IgD-negative memory B cell (primary cell): Measurements from ENCODE around the gene COMMD4. TPM values are rescaled to one million over a fixed set of nuclear protein-coding genes. Genes with fewer than 3 reads are reported as not detected.
"Not testable (repeated sequence)": the region's sequence is repeated elsewhere in the genome, so short reads cannot be mapped to it uniquely, and the experiment has no call there.

ENCODE experiments used
- H3K27ac Mint-ChIP-seq, 3 donors: one replicate each; pipeline ENCODE4 v1.8.0; 2020 to 2022; ENCODE audit warnings: mild to moderate bottlenecking in 3 of 3, mixed read lengths in 3 of 3, moderate library complexity in 1 of 3
- H3K27me3 Mint-ChIP-seq: one replicate; pipeline ENCODE4 v1.8.0; 2021; ENCODE audit warnings: mixed read lengths
- H3K36me3 Mint-ChIP-seq: one replicate; pipeline ENCODE4 v1.8.0; 2020; ENCODE audit warnings: mild to moderate bottlenecking, mixed read lengths
- H3K4me1 Mint-ChIP-seq, 3 donors: one replicate each; pipeline ENCODE4 v1.8.0; 2020 to 2022; ENCODE audit warnings: mixed read lengths in 3 of 3, mild to moderate bottlenecking in 1 of 3
- H3K4me3 Mint-ChIP-seq, 4 donors: one replicate each; pipeline ENCODE4 v1.8.0; 2020 to 2022; ENCODE audit warnings: mild to moderate bottlenecking in 4 of 4, mixed read lengths in 4 of 4, moderate library complexity in 3 of 4
- H3K9me3 Mint-ChIP-seq, 3 donors: one replicate each; pipeline ENCODE4 v1.8.0; 2020 to 2021; ENCODE audit warnings: mixed read lengths in 3 of 3, mild to moderate bottlenecking in 1 of 3
- polyA plus RNA-seq: library from polyadenylated mRNA; unstranded; fragments of 300-500 nt; fragmentation: Illumina TruSeq; gene quantifications from one replicate; pipeline ENCODE4 v1.2.3, GENCODE V29; 2021

COMMD4 gene
- polyA plus RNA-seq, 1 donor from 2014 or later: 36.2 TPM

DNA sequence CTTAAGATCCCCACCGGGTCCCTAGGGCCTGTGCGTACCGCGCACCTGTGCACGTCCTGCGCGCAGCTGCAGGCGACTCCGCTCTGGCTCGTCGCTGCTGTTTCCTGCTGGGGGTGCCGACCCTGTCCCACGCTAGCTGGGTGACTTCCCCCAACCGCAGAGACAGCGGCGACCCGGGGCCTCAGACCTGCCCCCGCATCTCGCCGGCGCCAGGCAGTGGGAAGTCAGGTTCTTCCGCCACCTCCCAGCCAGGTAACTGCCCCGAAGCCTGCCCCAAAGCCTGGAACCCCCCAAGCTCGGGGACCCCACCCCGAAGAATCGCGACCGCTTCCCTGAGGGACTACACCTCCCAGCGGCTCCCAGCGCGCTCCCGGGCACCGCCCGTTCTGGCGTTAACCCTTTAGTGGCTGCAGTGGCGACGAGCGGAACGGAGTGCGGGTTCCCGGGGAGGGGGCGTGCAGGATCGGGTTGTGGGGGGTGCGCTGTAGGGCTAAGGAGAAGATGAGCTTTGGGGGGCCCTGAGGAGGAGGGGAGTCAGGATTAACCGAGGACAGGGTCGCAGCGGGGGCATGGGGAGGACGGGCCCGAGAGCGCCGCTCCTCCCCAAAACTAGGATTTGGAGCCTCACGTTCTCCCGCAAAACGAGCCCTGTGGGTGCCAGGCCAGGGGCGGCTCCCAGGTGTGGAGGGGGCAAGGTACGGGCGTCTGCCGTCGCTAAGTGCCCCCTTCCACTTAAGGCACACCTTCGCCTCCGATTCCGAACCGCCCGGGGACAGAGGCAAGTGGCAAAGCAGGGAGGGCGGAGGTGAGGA, 11.6 kb downstream of the COMMD4 start:
- H3K9me3 Mint-ChIP-seq: peaks cover 0 to 10% (median 0%) of the 10 kb centered on the region in 3 donors
- peaks cover 17 to 25% (median 20%) of the 10 kb centered on the region in 3 donors for H3K4me1 Mint-ChIP-seq

DNA sequence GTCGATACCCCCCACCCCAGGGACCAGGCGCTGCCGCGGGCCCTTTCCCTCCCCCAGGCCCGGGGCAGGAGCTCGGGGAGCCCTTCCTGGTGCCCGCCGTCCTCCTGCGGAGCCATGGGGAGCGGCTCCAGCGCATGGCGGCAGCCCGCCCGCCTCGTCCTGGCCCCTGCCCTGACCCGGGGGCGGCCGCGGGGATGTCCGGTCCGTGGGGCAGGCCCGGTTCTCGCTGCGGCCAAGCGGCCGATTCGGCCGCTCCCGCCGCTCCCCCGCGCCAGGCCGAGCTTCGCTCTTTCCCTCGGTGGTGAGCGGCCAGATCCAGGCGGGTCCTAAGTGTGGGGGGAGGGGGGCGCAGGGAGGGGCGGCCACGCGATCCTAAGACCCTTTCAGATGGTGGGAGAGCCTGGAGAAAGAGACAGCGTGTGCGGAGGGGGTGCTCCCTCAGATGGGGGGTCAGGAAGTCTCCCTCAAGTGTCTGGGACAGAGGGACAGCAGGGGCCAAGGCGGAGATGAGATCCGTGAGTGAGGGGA, 12.2 kb downstream of the COMMD4 start:
- H3K4me1 Mint-ChIP-seq: peaks cover 17 to 25% (median 22%) of the 10 kb centered on the region in 3 donors
- H3K36me3 Mint-ChIP-seq: peaks cover 4% of the 10 kb centered on the region
- peak overlapping the region; percentile 98 to 99 (median 98) for H3K27ac Mint-ChIP-seq
- H3K9me3 Mint-ChIP-seq: peaks cover 0 to 10% (median 0%) of the 10 kb centered on the region in 3 donors
- peak overlapping the region; percentile 81 to 94 (median 88) for H3K4me3 Mint-ChIP-seq
- H3K27me3 Mint-ChIP-seq: no peaks in the 10 kb centered on the region

More for the DNA sequence above, 11.6 kb downstream of the COMMD4 start:
- Mint-ChIP-seq H3K4me3 (peak overlapping the region; percentile 87 to 94 (median 90)), H3K36me3 (peaks cover 4% of the 10 kb centered on the region), H3K27me3 (no peaks in the 10 kb centered on the region), H3K27ac (peak overlapping the region; percentile 98 to 99 (median 98))

DNA sequence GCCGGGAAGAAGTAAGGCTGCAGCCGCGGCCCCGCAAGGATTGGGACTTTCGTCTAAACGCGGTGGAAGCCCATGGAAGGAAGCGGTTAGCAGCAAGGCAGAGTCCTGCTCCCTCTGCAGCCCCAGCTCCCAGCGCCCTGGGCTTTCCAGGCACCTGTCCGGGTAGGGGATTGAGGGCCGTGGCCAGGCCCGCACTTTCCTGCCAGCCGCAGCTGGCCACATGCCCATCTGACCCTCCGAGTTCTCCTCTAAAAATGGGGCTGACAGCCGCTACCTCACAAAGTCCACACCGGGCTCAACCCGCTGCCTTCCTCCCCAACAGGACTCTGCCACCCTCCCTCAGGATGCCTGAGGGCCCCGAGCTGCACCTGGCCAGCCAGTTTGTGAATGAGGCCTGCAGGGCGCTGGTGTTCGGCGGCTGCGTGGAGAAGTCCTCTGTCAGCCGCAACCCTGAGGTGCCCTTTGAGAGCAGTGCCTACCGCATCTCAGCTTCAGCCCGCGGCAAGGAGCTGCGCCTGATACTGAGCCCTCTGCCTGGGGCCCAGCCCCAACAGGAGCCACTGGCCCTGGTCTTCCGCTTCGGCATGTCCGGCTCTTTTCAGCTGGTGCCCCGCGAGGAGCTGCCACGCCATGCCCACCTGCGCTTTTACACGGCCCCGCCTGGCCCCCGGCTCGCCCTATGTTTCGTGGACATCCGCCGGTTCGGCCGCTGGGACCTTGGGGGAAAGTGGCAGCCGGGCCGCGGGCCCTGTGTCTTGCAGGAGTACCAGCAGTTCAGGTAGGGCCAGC, 12.9 kb downstream of the COMMD4 start:
- H3K36me3 Mint-ChIP-seq: peaks cover 4% of the 10 kb centered on the region
- peak overlapping the region; percentile 72 to 88 (median 82) for H3K4me3 Mint-ChIP-seq
- H3K27ac Mint-ChIP-seq: peak overlapping the region; percentile 97 to 99 (median 97)
- H3K27me3 Mint-ChIP-seq: no peaks in the 10 kb centered on the region
- peaks cover 0 to 10% (median 0%) of the 10 kb centered on the region in 3 donors for H3K9me3 Mint-ChIP-seq
- H3K4me1 Mint-ChIP-seq: peaks cover 17 to 25% (median 22%) of the 10 kb centered on the region in 3 donors

DNA sequence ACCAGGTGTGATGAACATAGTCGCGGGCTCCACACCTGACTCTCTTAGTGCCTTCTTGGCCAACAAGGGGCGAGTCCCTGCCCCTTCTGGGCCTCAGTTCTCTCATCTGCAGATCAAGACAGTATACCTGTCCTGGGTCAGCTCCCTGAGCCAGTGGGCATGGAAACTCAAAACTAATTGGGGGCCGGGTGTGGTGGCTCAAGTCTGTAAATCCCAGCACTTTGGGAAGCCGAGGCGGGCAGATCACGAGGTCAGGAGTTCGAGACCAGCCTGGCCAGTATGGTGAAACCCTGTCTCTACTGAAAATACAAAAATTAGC, 13.4 kb downstream of the COMMD4 start:
- Mint-ChIP-seq H3K27ac (peak overlapping the region; percentile 97 to 99 (median 97)), H3K4me1 (peaks cover 17 to 25% (median 22%) of the 10 kb centered on the region in 3 donors), H3K4me3 (peak overlapping the region in 3 of 4 donors; percentile 53 to 81 (median 65))
- H3K36me3 Mint-ChIP-seq, H3K9me3 Mint-ChIP-seq, H3K27me3 Mint-ChIP-seq: not testable (repeated sequence)

DNA sequence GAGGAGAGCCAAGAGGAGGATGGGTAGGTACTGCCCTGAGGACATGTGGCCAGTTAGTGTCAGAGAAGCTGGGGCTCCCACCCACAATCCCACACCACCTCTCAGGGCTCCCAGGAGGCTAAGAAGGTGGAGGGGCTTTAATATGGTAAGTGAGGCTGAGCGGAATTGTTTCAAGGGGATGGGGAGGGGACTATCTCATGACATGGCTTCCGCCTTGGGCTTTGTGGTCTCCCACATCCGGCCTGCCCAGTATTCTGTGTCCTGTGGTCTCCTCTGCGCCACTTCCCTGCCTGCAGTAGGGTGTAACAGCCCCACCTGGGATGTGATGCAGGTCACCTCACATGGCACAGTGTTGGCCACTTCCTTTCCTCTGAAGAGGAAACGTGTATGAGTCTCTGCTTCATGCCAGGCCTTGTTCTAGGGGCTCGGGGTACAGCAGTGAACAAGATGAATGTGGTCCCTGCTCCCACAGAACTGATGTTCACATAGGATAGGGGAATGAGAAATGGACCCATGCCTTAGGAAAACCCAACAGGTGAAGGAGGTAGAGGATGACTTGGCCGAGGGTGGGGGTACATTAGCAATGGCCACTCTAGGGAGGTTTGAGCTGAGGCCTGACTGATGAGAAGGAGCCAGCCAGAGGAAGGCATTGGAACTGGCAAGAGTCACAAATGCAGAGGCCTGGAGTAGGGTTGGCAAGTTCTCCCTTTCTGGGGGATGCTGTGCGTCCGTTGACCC, 14.2 kb downstream of the COMMD4 start:
- Mint-ChIP-seq H3K4me1 (peaks cover 17 to 25% (median 25%) of the 10 kb centered on the region in 3 donors), H3K27ac (peak overlapping the region; percentile 97 to 99 (median 97)), H3K9me3 (peaks cover 0 to 10% (median 0%) of the 10 kb centered on the region in 3 donors), H3K27me3 (no peaks in the 10 kb centered on the region), H3K36me3 (peaks cover 6% of the 10 kb centered on the region), H3K4me3 (peak overlapping the region; percentile 53 to 81 (median 70))

DNA sequence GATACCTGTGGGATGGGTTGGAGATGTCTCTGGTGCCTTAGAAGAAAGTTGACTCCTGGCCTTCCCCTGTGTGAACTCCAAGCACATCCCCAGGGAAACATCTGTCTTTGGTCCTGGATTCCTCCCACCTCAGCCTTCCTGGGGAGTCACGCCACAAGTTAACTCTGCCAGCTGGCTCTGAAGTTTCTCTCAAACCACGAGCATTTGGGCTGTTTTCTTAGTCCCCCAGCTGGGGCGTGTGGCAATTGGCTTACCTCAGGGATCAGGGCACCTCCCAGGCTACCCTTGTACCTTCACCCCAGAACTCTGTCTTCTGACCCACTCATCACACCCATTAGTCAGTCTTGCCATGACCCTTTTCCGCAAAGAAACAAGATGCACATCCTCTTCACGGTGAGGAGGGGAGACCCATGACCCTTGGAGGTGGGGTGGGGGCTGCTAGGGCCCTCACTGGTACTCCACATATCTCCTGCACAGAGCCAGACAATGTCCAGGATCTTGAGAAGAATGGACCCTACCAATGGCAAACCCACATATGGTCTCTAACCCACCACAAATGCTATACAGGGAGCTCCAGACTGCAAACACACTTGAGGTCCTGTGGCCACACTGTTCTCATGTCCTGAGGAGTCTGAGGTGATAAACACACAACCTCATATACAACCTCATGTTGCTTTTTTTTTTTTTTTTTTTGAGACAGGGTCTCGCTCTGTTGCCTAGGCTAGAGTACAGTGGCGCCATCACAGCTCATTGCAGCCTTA, 14.9 kb downstream of the COMMD4 start:
- no peaks in the 10 kb centered on the region for H3K27me3 Mint-ChIP-seq
- peak overlapping the region; percentile 97 to 99 (median 97) for H3K27ac Mint-ChIP-seq
- peaks cover 0 to 10% (median 0%) of the 10 kb centered on the region in 3 donors for H3K9me3 Mint-ChIP-seq
- H3K4me3 Mint-ChIP-seq: peak overlapping the region in 2 of 4 donors; percentile 63 to 70
- peaks cover 7% of the 10 kb centered on the region for H3K36me3 Mint-ChIP-seq
- H3K4me1 Mint-ChIP-seq: peaks cover 17 to 23% (median 22%) of the 10 kb centered on the region in 3 donors

DNA sequence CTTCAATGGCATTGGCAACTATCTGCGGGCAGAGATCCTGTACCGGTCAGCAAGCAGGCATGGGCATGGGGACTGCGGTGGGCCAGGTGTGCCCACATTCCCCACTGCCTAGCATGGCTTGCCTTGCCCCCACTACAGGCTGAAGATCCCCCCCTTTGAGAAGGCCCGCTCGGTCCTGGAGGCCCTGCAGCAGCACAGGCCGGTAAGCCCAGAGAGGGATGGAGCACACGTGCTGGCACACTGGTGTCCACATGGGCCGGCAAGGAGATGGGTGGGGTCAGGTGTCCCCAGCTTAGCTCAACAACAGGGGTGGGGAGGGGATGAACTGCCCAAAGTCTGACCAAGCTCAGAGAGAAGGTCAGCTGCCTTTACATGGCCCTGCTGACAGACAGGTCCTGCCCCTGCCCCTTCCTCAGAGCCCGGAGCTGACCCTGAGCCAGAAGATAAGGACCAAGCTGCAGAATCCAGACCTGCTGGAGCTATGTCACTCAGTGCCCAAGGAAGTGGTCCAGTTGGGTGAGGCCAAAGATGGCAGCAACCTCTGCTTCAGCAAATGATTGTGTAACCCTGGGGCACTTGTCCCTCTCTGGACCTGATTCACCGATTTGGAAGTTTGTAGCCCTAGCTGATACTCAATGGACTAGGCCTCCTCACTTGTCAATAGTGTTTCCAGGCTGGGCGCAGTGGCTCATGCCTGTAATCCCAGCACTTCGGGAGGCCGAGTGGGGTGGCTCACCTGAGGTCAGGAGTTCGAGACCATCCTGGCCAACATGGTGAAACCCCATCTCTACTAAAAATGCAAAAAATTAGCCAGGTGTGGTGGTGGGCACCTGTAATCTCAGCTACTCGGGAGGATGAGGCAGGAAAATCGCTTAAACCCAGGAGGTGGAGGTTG, 16.6 kb downstream of the COMMD4 start:
- Mint-ChIP-seq H3K4me3 (no peak overlapping the region), H3K4me1 (peaks cover 10 to 18% (median 13%) of the 10 kb centered on the region in 3 donors), H3K36me3 (peaks cover 7% of the 10 kb centered on the region), H3K9me3 (peaks cover 0 to 10% (median 0%) of the 10 kb centered on the region in 3 donors), H3K27ac (peak overlapping the region; percentile 80 to 99 (median 97)), H3K27me3 (no peaks in the 10 kb centered on the region)

DNA sequence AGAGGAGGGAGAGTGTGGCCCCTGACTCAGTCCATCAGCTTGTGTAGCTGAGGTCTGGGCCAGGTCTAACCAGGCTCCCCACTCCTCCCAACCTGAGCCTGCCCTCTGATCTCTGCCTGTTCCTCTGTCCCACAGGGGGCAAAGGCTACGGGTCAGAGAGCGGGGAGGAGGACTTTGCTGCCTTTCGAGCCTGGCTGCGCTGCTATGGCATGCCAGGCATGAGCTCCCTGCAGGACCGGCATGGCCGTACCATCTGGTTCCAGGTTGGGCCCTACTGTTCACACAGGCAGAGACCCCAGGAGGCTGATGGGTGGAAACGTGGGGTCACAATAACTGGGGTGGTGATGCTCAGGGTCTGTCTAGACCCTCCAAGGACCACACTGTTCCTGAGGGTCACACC, 17.7 kb downstream of the COMMD4 start:
- Mint-ChIP-seq H3K27me3 (no peaks in the 10 kb centered on the region), H3K27ac (peak overlapping the region in 2 of 3 donors; percentile 59 to 97), H3K9me3 (peaks cover 0 to 7% (median 0%) of the 10 kb centered on the region in 3 donors), H3K36me3 (peaks cover 7% of the 10 kb centered on the region), H3K4me1 (peaks cover 10 to 18% (median 11%) of the 10 kb centered on the region in 3 donors), H3K4me3 (peak overlapping the region in 1 of 4 donors; percentile 18)

DNA sequence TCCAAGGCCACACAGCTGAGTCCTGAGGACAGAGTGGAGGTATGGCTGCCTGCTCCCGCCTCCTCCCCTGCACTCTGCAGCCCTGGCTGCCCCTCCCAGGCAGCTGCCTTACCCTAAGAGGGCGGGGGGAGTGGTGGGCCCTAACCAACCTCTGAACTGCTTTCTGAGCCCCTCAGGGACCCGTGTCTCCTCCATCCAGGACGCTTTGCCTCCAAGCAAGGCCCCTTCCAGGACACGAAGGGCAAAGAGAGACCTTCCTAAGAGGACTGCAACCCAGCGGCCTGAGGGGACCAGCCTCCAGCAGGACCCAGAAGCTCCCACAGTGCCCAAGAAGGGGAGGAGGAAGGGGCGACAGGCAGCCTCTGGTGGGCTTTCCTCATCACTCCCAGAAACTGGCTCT, 18.6 kb downstream of the COMMD4 start:
- H3K27me3 Mint-ChIP-seq: no peaks in the 10 kb centered on the region
- peaks cover 10 to 18% (median 11%) of the 10 kb centered on the region in 3 donors for H3K4me1 Mint-ChIP-seq
- H3K36me3 Mint-ChIP-seq: peaks cover 7% of the 10 kb centered on the region
- peak overlapping the region in 2 of 3 donors; percentile 65 to 97 for H3K27ac Mint-ChIP-seq
- no peak overlapping the region for H3K4me3 Mint-ChIP-seq
- H3K9me3 Mint-ChIP-seq: peaks cover 0 to 7% (median 0%) of the 10 kb centered on the region in 3 donors

DNA sequence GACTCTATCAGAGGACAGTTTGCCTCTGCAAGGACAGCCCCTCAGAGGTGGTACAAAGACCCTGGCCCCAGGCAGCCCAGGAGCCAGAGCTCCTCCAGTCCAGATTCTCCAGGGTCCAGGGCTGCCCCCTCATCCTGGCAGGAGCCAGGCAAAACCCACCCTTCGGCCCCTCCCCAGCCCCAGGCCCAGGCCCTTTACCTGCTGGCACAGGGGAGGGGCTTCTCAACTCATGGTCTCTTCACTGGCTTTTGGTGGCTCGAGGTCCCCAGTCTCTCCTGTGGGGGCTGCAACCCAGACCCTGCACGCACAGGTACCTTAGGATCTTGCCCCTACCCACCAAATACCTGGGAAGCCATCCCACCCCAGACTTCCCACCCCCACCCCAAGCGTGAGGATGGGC, 19.5 kb downstream of the COMMD4 start:
- peaks cover 0 to under 1% (median 0%) of the 10 kb centered on the region in 3 donors for H3K9me3 Mint-ChIP-seq
- no peak overlapping the region for H3K4me3 Mint-ChIP-seq
- H3K4me1 Mint-ChIP-seq: peaks cover 3 to 10% (median 4%) of the 10 kb centered on the region in 3 donors
- H3K27me3 Mint-ChIP-seq: no peaks in the 10 kb centered on the region
- H3K36me3 Mint-ChIP-seq: peaks cover 3% of the 10 kb centered on the region
- H3K27ac Mint-ChIP-seq: peak overlapping the region in 1 of 3 donors; percentile 75

DNA sequence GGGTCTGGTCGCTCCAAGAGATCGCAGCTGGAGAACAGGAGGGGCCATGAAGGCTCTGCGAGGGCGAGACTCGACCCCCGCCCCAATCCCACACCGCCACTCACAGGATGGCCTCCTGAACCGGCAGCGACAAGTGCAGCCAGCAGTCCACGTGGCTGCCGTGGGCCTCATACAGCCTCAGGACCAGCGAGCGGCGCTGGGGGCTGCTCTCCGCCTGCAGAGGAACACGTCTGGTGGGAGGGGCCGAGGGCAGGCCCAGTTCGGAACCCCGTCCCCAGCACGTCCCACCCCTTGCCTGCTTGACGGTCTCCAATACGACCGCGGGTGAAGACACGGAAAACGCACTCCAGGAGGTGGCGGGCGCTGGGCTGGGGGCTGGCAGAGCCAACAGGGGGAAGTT, 20.1 kb downstream of the COMMD4 start:
- no peak overlapping the region for H3K4me3 Mint-ChIP-seq
- H3K36me3 Mint-ChIP-seq: peaks cover 3% of the 10 kb centered on the region
- peaks cover under 1 to 7% (median under 1%) of the 10 kb centered on the region in 3 donors for H3K4me1 Mint-ChIP-seq
- no peaks in the 10 kb centered on the region for H3K9me3 Mint-ChIP-seq
- H3K27ac Mint-ChIP-seq: peak overlapping the region in 1 of 3 donors; percentile 19
- H3K27me3 Mint-ChIP-seq: no peaks in the 10 kb centered on the region

DNA sequence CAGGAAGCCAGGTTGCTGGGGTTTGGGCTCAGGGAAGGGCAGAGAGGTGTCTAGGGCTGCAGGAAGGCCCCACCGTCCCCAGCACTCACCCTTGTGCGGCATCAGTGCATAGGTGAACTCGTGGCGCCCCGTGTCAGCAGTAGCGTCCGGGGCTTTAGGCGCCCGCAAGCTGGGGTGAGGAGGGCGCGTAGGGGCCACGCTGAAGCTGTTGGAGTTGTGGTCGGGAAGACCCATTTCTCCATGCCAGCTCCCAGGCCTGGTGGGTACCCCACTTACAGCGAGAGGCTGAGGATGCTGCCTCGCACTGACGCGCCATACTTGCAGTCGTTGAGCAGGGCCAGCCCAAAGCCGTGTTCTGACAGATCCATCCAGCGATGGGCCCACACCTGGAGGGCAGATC, 20.7 kb downstream of the COMMD4 start:
- H3K36me3 Mint-ChIP-seq: peaks cover 3% of the 10 kb centered on the region
- H3K9me3 Mint-ChIP-seq: no peaks in the 10 kb centered on the region
- H3K27me3 Mint-ChIP-seq: no peaks in the 10 kb centered on the region
- H3K4me1 Mint-ChIP-seq: peaks cover 0 to 4% (median 0%) of the 10 kb centered on the region in 3 donors
- peak overlapping the region; percentile 19 to 46 (median 42) for H3K27ac Mint-ChIP-seq
- H3K4me3 Mint-ChIP-seq: no peak overlapping the region
